HG02981 (cell line): ENCODE measurements around the gene PRDM1.
A peak's percentile ranks its signal among the peaks of the same experiment; 100 is the strongest.

Experiments used
- ATAC-seq: cut with Tn5 transposase; IDR thresholded peaks from one replicate; pipeline ENCODE4 v1.9.1; 2021; ENCODE audit warnings: mild to moderate bottlenecking, moderate library complexity; ENCODE audit not compliant: unreplicated experiment

Gene PRDM1

GRCh38 chr6:106085984-106086813 is at the start of gene PRDM1:
TSS of gene PRDM1 (plus strand) at chr6:106086336. CDS start at chr6:106086554, 218 bp downstream.
- ATAC-seq, result peak; percentile 68

- ATAC-seq, result no peak
These were observed 49.1 kb upstream of the PRDM1 start for GRCh38 chr6:106037060-106037459.

- ATAC-seq, result no peak
These were observed 46.1 kb upstream of the PRDM1 start for GRCh38 chr6:106039897-106040592.

- ATAC-seq, result no peak
These were observed 42.0 kb upstream of the PRDM1 start for GRCh38 chr6:106044151-106044550.

GRCh38 chr6:106045077-106045476 is 41.1 kb upstream of the PRDM1 start:
- ATAC-seq, result no peak

GRCh38 chr6:106046116-106046853 is 39.9 kb upstream of the PRDM1 start:
- ATAC-seq, result no peak

GRCh38 chr6:106046854-106047200 is 39.3 kb upstream of the PRDM1 start:
- ATAC-seq, result no peak

- ATAC-seq, result no peak
These were observed 37.8 kb upstream of the PRDM1 start for GRCh38 chr6:106048336-106048735.

GRCh38 chr6:106050538-106050937 is 35.6 kb upstream of the PRDM1 start:
- no peak for ATAC-seq

- ATAC-seq, result no peak
These were observed 34.9 kb upstream of the PRDM1 start for GRCh38 chr6:106051226-106051625.

GRCh38 chr6:106053484-106054205 is 32.5 kb upstream of the PRDM1 start:
- no peak for ATAC-seq

GRCh38 chr6:106055489-106055888 is 30.6 kb upstream of the PRDM1 start:
- ATAC-seq, result no peak

GRCh38 chr6:106056060-106056745 is 29.9 kb upstream of the PRDM1 start:
- ATAC-seq, result no peak

- no peak for ATAC-seq
These were observed 29.3 kb upstream of the PRDM1 start for GRCh38 chr6:106056746-106057390.

- ATAC-seq, result no peak
These were observed 26.8 kb upstream of the PRDM1 start for GRCh38 chr6:106059331-106059730.

GRCh38 chr6:106060167-106060566 is 26.0 kb upstream of the PRDM1 start:
- ATAC-seq, result no peak

GRCh38 chr6:106063448-106063850 is 22.7 kb upstream of the PRDM1 start:
- ATAC-seq, result no peak

GRCh38 chr6:106064142-106064541 is 22.0 kb upstream of the PRDM1 start:
- ATAC-seq, result no peak

- ATAC-seq, result no peak
These were observed 21.4 kb upstream of the PRDM1 start for GRCh38 chr6:106064756-106065155.

- no peak for ATAC-seq
These were observed 19.1 kb upstream of the PRDM1 start for GRCh38 chr6:106066989-106067388.
